ENCODE data around the gene B4GALT5.

GRCh38 chr20:49698477-49698876 lies 15.2 kb downstream of the B4GALT5 start:
- no peak for TF ChIP-seq TAF1 (IDR thresholded peaks at IDR 0.05; ENCODE audit: borderline replicate concordance, insufficient read depth, low read length)
- TF ChIP-seq POLR2AphosphoS5 (IDR thresholded peaks at IDR 0.05; ENCODE audit: low read depth, low read length): no peak
- TF ChIP-seq REST (IDR thresholded peaks at IDR 0.05; ENCODE audit: insufficient read depth in 1 of 2, low read depth in 2 of 2, low read length in 2 of 2): no peak
- no peak for TF ChIP-seq SIN3A (IDR thresholded peaks at IDR 0.05; ENCODE audit: borderline replicate concordance, insufficient read depth, low read length)

Measured in PFSK-1 (cell line).